SK-N-SH treated with all-trans-retinoic acid at 6 μM for 48 hours (cell line): ENCODE measurements around the gene CYP2W1.

Experiments used
- ATAC-seq: fragments of 200-7000 bp; cut with Tn5 transposase; 3 replicates; pipeline ENCODE4 v1.9.1; 2020; ENCODE audit warnings: mild to moderate bottlenecking, moderate library complexity
- ARNTL ChIP-seq: fragments of 450-650 bp; formaldehyde crosslinking; IDR thresholded peaks from 2 replicates; pipeline ENCODE4 v1.5.0; 2020; ENCODE audit warnings: low read depth, mild to moderate bottlenecking, moderate library complexity, borderline replicate concordance
- BACH2 ChIP-seq: fragments of 250-450 bp; sonication (Bioruptor Pico); IDR thresholded peaks from 2 replicates; pipeline ENCODE4 v1.9.0; 2021; ENCODE audit warnings: mild to moderate bottlenecking, borderline replicate concordance
- CSDC2 ChIP-seq: fragments of 250-450 bp; sonication (Bioruptor Pico); IDR thresholded peaks from 2 replicates; pipeline ENCODE4 v1.5.0; 2020; ENCODE audit warnings: mild to moderate bottlenecking, moderate library complexity
- ESRRG ChIP-seq: fragments of 250-450 bp; sonication (Bioruptor Pico); IDR thresholded peaks from 2 replicates; pipeline ENCODE4 v1.6.1; 2021; ENCODE audit warnings: mild to moderate bottlenecking
- ISL1 ChIP-seq: fragments of 250-450 bp; sonication (Bioruptor Pico); IDR thresholded peaks from 2 replicates; pipeline ENCODE4 v2.1.2; 2022; ENCODE audit warnings: mild to moderate bottlenecking, moderate library complexity
- OSR1 ChIP-seq: fragments of 250-450 bp; sonication (Bioruptor Pico); IDR thresholded peaks from 2 replicates; pipeline ENCODE4 v1.8.0; 2022; ENCODE audit warnings: moderate library complexity, mild to moderate bottlenecking, inconsistent platforms
- PATZ1 ChIP-seq: fragments of 250-450 bp; sonication (Bioruptor Pico); IDR thresholded peaks from 2 replicates; pipeline ENCODE4 v1.8.0; 2020; ENCODE audit warnings: mild to moderate bottlenecking, moderate library complexity, borderline replicate concordance
- PPARA ChIP-seq: fragments of 250-450 bp; sonication (Bioruptor Pico); IDR thresholded peaks from 2 replicates; pipeline ENCODE4 v1.5.0; 2020; ENCODE audit warnings: mild to moderate bottlenecking, borderline replicate concordance
- RARB ChIP-seq: fragments of 250-450 bp; sonication (Bioruptor Pico); IDR thresholded peaks from 2 replicates; pipeline ENCODE4 v1.8.0; 2021; ENCODE audit warnings: mild to moderate bottlenecking, moderate library complexity
- SNAI2 ChIP-seq: fragments of 250-450 bp; sonication (Bioruptor Pico); IDR thresholded peaks from 2 replicates; pipeline ENCODE4 v1.5.0; 2020; ENCODE audit warnings: mild to moderate bottlenecking, moderate library complexity
- TCF4 ChIP-seq: fragments of 250-450 bp; sonication (Bioruptor Pico); IDR thresholded peaks from 2 replicates; pipeline ENCODE4 v1.8.0; 2021; ENCODE audit warnings: mild to moderate bottlenecking, moderate library complexity, borderline replicate concordance
- TOX ChIP-seq: fragments of 250-450 bp; sonication (Bioruptor Pico); IDR thresholded peaks from 2 replicates; pipeline ENCODE4 v1.8.0; 2021; ENCODE audit warnings: mild to moderate bottlenecking, moderate library complexity, borderline replicate concordance
- ZC3H10 ChIP-seq: fragments of 250-450 bp; sonication (Bioruptor Pico); IDR thresholded peaks from 2 replicates; pipeline ENCODE4 v1.5.1; 2021; ENCODE audit warnings: mild to moderate bottlenecking, moderate library complexity
- ZNF70 ChIP-seq: fragments of 450-650 bp; formaldehyde crosslinking; IDR thresholded peaks from 2 replicates; pipeline ENCODE4 v1.5.0; 2020; ENCODE audit warnings: mild to moderate bottlenecking, moderate library complexity
- ZNF8 ChIP-seq: fragments of 450-650 bp; formaldehyde crosslinking; IDR thresholded peaks from 2 replicates; pipeline ENCODE4 v1.5.0; 2020; ENCODE audit warnings: mild to moderate bottlenecking, moderate library complexity
- TF ChIP-seq, protein P1 (sequence below): fragments of 250-450 bp; sonication (Bioruptor Pico); IDR thresholded peaks from 2 replicates; pipeline ENCODE4 v1.5.1; 2021; ENCODE audit warnings: mild to moderate bottlenecking, moderate library complexity
- TF ChIP-seq, protein P2 (sequence below): fragments of 250-450 bp; sonication (Bioruptor Pico); IDR thresholded peaks from 2 replicates; pipeline ENCODE4 v1.5.1; 2020; ENCODE audit warnings: low read depth, mild to moderate bottlenecking, moderate library complexity
- TF ChIP-seq, protein P3 (sequence below): fragments of 250-450 bp; sonication (Bioruptor Pico); IDR thresholded peaks from 2 replicates; pipeline ENCODE4 v1.5.0; 2020; ENCODE audit warnings: mild to moderate bottlenecking, moderate library complexity

The CYP2W1 gene

GRCh38 chr7:967361-968082 is 15.5 kb upstream of the CYP2W1 start:
- ATAC-seq, result no peak
- TF ChIP-seq ZNF8 (no peak), OSR1 (CRISPR knock-in tag) (no peak), ZNF70 (CRISPR knock-in tag) (no peak), TOX (no peak), TCF4 (no peak), PATZ1 (no peak), CSDC2 (CRISPR knock-in tag) (no peak), RARB (CRISPR knock-in tag) (no peak), ISL1 (CRISPR knock-in tag) (no peak), PPARA (CRISPR knock-in tag) (no peak), ZC3H10 (CRISPR knock-in tag) (no peak), SNAI2 (CRISPR knock-in tag) (no peak), ARNTL (CRISPR knock-in tag) (no peak), ESRRG (CRISPR knock-in tag) (no peak), BACH2 (no peak)
- TF ChIP-seq, protein P1, sequence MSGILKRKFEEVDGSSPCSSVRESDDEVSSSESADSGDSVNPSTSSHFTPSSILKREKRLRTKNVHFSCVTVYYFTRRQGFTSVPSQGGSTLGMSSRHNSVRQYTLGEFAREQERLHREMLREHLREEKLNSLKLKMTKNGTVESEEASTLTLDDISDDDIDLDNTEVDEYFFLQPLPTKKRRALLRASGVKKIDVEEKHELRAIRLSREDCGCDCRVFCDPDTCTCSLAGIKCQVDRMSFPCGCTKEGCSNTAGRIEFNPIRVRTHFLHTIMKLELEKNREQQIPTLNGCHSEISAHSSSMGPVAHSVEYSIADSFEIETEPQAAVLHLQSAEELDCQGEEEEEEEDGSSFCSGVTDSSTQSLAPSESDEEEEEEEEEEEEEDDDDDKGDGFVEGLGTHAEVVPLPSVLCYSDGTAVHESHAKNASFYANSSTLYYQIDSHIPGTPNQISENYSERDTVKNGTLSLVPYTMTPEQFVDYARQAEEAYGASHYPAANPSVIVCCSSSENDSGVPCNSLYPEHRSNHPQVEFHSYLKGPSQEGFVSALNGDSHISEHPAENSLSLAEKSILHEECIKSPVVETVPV (CRISPR knock-in tag), result no peak
- TF ChIP-seq, protein P2, sequence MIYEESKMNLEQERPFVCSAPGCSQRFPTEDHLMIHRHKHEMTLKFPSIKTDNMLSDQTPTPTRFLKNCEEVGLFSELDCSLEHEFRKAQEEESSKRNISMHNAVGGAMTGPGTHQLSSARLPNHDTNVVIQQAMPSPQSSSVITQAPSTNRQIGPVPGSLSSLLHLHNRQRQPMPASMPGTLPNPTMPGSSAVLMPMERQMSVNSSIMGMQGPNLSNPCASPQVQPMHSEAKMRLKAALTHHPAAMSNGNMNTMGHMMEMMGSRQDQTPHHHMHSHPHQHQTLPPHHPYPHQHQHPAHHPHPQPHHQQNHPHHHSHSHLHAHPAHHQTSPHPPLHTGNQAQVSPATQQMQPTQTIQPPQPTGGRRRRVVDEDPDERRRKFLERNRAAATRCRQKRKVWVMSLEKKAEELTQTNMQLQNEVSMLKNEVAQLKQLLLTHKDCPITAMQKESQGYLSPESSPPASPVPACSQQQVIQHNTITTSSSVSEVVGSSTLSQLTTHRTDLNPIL, result no peak

- TF ChIP-seq ARNTL (CRISPR knock-in tag) (no peak), ZC3H10 (CRISPR knock-in tag) (no peak), PPARA (CRISPR knock-in tag) (no peak), ISL1 (CRISPR knock-in tag) (no peak), ESRRG (CRISPR knock-in tag) (no peak), OSR1 (CRISPR knock-in tag) (no peak), ZNF8 (no peak), TOX (no peak)
- TF ChIP-seq, protein P3, sequence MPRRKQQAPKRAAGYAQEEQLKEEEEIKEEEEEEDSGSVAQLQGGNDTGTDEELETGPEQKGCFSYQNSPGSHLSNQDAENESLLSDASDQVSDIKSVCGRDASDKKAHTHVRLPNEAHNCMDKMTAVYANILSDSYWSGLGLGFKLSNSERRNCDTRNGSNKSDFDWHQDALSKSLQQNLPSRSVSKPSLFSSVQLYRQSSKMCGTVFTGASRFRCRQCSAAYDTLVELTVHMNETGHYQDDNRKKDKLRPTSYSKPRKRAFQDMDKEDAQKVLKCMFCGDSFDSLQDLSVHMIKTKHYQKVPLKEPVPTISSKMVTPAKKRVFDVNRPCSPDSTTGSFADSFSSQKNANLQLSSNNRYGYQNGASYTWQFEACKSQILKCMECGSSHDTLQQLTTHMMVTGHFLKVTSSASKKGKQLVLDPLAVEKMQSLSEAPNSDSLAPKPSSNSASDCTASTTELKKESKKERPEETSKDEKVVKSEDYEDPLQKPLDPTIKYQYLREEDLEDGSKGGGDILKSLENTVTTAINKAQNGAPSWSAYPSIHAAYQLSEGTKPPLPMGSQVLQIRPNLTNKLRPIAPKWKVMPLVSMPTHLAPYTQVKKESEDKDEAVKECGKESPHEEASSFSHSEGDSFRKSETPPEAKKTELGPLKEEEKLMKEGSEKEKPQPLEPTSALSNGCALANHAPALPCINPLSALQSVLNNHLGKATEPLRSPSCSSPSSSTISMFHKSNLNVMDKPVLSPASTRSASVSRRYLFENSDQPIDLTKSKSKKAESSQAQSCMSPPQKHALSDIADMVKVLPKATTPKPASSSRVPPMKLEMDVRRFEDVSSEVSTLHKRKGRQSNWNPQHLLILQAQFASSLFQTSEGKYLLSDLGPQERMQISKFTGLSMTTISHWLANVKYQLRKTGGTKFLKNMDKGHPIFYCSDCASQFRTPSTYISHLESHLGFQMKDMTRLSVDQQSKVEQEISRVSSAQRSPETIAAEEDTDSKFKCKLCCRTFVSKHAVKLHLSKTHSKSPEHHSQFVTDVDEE, result no peak
- no peak for ATAC-seq
These were observed 14.5 kb upstream of the CYP2W1 start for GRCh38 chr7:968205-969105.

- no peak for ATAC-seq
- TF ChIP-seq, protein P2, result no peak
- no peak for TF ChIP-seq TOX
- TF ChIP-seq RARB (CRISPR knock-in tag), result no peak
- TF ChIP-seq ISL1 (CRISPR knock-in tag), result no peak
- TF ChIP-seq, all 23 proteins: peak for 0
These were observed 13.6 kb upstream of the CYP2W1 start for GRCh38 chr7:969403-969802.
